ENCODE data around the gene OSTN. TPM values are rescaled to one million over a fixed set of nuclear protein-coding genes. Genes with fewer than 3 reads are reported as not detected.

Gene OSTN
- total and polyA plus RNA-seq, 2 of the 13 experiments (the other 11 are each of a cell fraction or from before 2014, with no cell fraction given) = not detected

GRCh38 chr3:191254098-191254873, 55.2 kb downstream of the OSTN start:
- ChIA-PET POLR2A (no interaction called here), CTCF (ENCODE audit: low intra/inter-chr PET ratio, low total read pairs) (no interaction called here)
- Histone ChIP-seq H2AFZ (ENCODE audit: low read length) (no peak overlapping the region), H3K4me2 (ENCODE audit: low read depth, low read length) (no peak overlapping the region), H4K20me1 (ENCODE audit: insufficient read depth, low read length) (no peaks in the 10 kb centered on the region), H3K4me1 (ENCODE audit: insufficient read depth, low read length) (no peaks in the 10 kb centered on the region), H3K27me3 (ENCODE audit: control insufficient read depth in 1 of 2, insufficient read depth in 2 of 2, low read length in 2 of 2) (no peaks in the 10 kb centered on the region; a peak in 1 of 5 replicates), H3K36me3 (replicated peaks in 1 of 2; ENCODE audit: control insufficient read depth in 1 of 2, insufficient read depth in 2 of 2, low read length in 2 of 2) (no peaks in the 10 kb centered on the region), H3K79me2 (ENCODE audit: insufficient read depth, low read length) (no peaks in the 10 kb centered on the region), H3K4me3 (replicated peaks in 1 of 3; ENCODE audit: insufficient read depth in 1 of 3, low read depth in 2 of 3, low read length in 3 of 3) (no peak overlapping the region), H3K9me3 (ENCODE audit: low read length) (no peaks in the 10 kb centered on the region), H3K9ac (ENCODE audit: insufficient read depth, low read depth, low read length) (no peak overlapping the region), H3K27ac (ENCODE audit: extremely low read length, insufficient read depth, low read length) (no peak overlapping the region)
- 9% methylated on average over 3 of the region's 3 CpGs for WGBS (ENCODE audit: low lambda C conversion rate)
- ATAC-seq = no peak
- FAIRE-seq = no peak
- no peak for DNase-seq (ENCODE audit: low spot score)
- intact Hi-C loops (cut with micrococcal nuclease; ENCODE audit: unreplicated experiment) (no loop called here), in situ Hi-C loops (cut with HindIII; ENCODE audit: extremely low pct_ligation_motif_present, low pct_unique_long_range_greater_than_20kb) (no loop called here)
- no TSS peak for BruUV-seq (replicated peaks)
- no peak for TF ChIP-seq ONECUT2 (CRISPR knock-in tag; IDR thresholded peaks at IDR 0.05)
- TF ChIP-seq CREM (IDR thresholded peaks at IDR 0.05) = no peak
- TF ChIP-seq CREM (CRISPR knock-in tag; IDR thresholded peaks at IDR 0.05) = no peak
- no peak for TF ChIP-seq RARA (CRISPR knock-in tag; IDR thresholded peaks at IDR 0.05)
- no peak for TF ChIP-seq IKZF5 (CRISPR knock-in tag; IDR thresholded peaks at IDR 0.05)
- TF ChIP-seq ZNF879 (CRISPR knock-in tag; IDR thresholded peaks at IDR 0.05) = no peak
- TF ChIP-seq, protein P1, sequence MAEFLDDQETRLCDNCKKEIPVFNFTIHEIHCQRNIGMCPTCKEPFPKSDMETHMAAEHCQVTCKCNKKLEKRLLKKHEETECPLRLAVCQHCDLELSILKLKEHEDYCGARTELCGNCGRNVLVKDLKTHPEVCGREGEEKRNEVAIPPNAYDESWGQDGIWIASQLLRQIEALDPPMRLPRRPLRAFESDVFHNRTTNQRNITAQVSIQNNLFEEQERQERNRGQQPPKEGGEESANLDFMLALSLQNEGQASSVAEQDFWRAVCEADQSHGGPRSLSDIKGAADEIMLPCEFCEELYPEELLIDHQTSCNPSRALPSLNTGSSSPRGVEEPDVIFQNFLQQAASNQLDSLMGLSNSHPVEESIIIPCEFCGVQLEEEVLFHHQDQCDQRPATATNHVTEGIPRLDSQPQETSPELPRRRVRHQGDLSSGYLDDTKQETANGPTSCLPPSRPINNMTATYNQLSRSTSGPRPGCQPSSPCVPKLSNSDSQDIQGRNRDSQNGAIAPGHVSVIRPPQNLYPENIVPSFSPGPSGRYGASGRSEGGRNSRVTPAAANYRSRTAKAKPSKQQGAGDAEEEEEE (CRISPR knock-in tag; IDR thresholded peaks at IDR 0.05; ENCODE audit: borderline replicate concordance) = no peak
- TF ChIP-seq ZBTB1 (CRISPR knock-in tag; IDR thresholded peaks at IDR 0.05; ENCODE audit: borderline replicate concordance) = no peak
- TF ChIP-seq BCL6 (CRISPR knock-in tag; IDR thresholded peaks at IDR 0.05) = no peak
- no peak for TF ChIP-seq ZNF782 (CRISPR knock-in tag; IDR thresholded peaks at IDR 0.05; ENCODE audit: borderline replicate concordance)
- TF ChIP-seq MIXL1 (CRISPR knock-in tag; IDR thresholded peaks at IDR 0.05) = no peak
- TF ChIP-seq HNF4G (IDR thresholded peaks at IDR 0.05; ENCODE audit: borderline replicate concordance, low read depth, low read length) = no peak
- TF ChIP-seq HNF4G (CRISPR knock-in tag; IDR thresholded peaks at IDR 0.05; ENCODE audit: borderline replicate concordance, low read depth) = no peak
- TF ChIP-seq, protein P2, sequence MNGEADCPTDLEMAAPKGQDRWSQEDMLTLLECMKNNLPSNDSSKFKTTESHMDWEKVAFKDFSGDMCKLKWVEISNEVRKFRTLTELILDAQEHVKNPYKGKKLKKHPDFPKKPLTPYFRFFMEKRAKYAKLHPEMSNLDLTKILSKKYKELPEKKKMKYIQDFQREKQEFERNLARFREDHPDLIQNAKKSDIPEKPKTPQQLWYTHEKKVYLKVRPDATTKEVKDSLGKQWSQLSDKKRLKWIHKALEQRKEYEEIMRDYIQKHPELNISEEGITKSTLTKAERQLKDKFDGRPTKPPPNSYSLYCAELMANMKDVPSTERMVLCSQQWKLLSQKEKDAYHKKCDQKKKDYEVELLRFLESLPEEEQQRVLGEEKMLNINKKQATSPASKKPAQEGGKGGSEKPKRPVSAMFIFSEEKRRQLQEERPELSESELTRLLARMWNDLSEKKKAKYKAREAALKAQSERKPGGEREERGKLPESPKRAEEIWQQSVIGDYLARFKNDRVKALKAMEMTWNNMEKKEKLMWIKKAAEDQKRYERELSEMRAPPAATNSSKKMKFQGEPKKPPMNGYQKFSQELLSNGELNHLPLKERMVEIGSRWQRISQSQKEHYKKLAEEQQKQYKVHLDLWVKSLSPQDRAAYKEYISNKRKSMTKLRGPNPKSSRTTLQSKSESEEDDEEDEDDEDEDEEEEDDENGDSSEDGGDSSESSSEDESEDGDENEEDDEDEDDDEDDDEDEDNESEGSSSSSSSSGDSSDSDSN (CRISPR knock-in tag; IDR thresholded peaks at IDR 0.05) = no peak

All from HepG2 (cell line).